DMS79 (cell line): ENCODE measurements around the gene KRT8.
"Not testable (repeated sequence)": the region's sequence is repeated elsewhere in the genome, so short reads cannot be mapped to it uniquely, and the experiment has no call there.

Source experiments
- DNase-seq: peaks from one replicate; lab custom pipeline; 2025; lab: John Stamatoyannopoulos, UW

The KRT8 gene

GRCh38 chr12:52874573-52875435, 30.1 kb downstream of the KRT8 start:
- DNase-seq: no peak

DNA sequence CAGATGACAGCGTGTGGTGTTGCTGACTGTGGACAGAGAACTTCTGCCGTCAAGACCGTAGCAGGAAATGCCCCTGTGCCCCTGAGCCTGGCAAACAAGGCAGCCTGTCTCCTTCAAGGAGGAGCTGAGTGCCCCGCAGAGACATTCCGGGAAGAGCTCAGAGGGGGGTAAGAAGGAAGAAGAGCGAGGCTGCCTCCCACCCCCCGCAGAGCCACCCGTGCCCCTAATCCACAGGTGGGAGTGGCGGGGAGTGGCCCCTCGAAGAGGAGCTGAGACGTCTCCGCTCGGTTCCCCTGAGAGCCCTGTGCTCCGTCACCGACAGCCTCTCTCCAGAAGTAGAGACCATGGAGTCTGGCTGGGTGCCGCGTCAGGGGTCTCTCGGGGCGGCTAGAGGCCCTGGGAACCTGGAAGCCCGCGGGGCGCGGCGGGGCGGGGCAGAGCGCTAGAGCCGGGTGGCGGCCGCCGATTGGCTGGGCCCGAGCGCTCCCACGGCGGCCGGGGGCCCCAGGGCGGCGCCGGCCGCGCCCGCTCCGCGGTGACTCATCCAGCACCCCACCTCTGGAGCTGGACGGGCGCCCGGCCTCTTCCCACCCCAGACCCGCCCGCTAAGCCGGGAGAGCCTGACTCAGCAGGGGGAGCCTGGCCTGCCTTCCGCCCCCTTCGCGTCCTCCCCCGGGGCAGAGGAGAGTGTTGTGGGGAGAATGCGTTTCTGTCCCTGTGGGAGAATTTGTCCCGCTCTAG, 30.9 kb downstream of the KRT8 start:
- peak; percentile 32 for DNase-seq

DNA sequence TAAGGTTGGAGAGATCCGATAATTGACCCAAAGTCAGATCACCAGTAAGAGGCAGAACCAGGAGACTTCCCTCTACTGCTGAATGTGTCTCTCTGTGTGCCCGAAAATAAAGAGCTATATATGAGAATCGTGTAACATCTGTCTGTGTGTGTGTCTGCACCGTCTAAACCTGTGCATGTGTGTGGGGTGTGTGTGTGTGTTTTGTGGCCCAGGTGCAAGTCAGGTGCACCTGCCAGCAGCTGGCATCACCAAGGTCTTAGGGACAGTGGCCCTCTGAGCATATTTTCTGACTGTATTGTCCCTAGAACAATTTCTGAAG, 31.4 kb downstream of the KRT8 start:
- DNase-seq: no peak

DNA sequence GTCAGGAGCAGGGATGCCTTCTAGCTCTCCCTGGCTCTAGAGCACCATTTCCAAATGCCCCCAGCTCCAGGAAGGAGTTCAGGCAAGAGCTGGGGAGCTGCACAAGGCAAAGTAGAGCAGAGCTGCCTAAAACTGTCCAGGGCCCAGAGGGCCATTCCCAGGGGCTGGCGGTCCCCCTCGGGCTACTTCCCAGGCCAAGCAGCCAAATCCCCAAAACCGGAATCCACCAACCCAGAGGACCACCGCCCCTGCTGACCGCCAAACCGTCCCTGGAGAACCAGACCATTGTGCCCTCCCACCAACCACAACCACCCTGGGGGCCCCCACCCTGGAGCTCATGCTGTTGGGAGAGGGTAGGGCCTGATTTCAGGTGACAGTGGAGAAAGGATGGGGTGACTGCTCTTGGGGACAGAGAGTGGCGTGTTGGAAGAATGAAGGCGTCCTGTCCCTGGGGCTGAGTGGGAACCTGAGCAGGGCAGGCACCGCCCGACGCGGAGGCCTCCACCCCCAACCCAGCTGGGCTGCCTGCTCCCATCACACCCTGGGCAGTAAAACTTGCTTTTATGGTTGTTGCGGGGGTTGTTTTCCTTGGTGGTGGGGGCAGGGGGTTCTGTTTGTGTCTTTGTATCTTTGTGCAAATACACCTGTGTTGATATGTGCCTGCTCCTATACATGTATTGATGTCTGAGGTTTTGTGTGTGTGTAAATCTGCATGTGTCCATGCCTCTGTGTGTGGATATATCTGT, 32.1 kb downstream of the KRT8 start:
- no peak for DNase-seq

DNA sequence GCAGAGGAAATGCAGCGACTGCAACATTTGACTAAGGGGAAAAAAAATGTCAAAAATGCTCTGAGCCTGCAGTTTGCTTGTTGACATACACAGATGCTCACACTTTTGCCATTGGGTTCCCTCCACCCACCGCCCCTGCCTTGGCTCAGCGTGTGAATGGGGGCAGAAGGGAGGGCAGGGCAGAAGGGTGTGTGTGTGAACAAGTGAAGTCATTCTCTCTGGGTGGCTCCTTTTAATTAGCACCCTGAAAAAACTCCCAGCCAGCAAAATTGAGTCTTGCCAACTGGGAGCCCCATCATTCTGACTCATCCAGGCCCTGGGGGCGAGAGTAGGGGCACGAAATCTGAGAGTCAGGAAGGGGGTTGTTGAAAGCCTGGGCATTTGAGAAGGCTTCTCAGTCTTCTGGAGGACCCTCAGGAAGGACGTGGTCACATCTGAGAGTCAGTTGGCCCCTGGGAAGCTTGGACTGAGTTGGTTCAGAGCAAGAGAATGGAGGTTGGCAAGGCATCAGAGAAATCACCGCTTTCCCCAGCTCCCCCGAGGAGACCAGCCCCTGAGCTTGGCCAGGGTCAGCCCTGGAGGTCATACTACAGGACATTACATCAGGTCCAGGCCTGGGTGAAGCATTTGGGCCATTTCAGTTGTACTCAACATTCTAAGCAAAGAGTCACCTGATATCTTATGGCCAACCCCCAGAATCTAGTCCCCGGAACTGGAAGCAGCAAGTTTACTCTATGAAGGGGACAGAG, 33.4 kb downstream of the KRT8 start:
- no peak for DNase-seq

DNA sequence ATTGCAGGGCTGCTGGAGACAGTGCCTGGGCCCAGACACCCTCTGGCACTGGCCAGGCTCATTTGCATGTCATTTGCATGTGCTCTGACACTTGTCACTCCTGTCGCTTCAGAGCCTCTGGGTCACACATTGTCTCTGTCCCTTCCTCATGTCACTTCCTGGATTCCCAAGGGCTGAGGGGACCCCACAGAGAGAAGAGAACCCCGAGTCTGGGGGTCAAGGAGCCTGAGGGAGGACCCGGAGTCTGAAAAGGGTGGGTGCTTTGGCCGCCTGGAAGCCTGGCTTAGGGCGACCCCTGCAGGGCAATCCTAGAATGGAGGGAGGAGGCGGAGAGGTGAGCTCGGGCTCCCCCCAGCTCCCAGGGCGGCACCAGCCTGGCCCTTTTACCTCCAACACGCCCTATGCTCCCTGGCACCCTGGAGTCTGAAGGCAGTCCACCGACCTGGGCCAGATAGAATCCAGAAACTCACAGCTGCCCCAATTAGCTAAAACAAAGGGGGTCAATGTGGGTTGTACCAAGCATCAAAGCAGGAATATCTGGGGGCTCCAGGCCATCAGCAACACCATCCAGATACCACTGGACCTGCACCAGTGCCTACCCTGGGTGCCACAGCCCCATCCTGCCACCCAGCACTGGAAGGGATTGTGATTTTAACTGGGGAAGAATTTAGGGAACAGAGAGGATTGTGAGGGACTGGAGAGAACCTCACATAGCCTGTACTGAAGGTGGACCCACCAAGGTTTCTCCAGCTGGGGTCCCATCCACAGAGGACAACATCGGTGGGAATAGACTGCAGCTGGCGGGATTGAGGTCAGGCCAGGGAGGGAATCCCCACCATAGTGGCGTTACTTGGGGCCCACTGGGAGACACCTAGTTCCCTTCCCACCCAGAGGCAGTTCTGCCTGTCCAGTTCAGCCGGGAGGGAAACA, 34.2 kb downstream of the KRT8 start:
- DNase-seq: no peak

- DNase-seq: no peak
Observed at GRCh38 chr12:52867642-52868041, 37.2 kb downstream of the KRT8 start.

DNA sequence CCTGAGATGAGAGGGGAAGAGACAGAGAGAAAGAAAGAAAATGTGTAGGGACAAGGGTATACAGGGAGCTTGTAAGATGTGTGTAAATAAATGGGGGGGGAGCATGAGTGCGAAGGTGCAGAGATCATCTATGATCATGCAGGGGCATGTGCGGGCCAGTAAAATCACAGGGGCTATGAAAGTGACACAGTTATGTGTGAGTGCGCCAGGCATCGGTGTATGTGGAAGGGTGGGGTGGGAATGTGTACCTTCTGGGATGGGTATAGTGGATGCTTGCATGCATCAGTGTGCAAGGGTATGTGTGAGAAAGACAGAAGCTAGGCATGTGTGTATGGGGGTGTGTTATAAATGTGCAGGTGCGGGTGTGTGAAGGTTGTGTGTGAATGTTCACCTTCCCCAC, 37.7 kb downstream of the KRT8 start:
- no peak for DNase-seq

GRCh38 chr12:52865090-52865944, 39.6 kb downstream of the KRT8 start:
- no peak for DNase-seq

DNA sequence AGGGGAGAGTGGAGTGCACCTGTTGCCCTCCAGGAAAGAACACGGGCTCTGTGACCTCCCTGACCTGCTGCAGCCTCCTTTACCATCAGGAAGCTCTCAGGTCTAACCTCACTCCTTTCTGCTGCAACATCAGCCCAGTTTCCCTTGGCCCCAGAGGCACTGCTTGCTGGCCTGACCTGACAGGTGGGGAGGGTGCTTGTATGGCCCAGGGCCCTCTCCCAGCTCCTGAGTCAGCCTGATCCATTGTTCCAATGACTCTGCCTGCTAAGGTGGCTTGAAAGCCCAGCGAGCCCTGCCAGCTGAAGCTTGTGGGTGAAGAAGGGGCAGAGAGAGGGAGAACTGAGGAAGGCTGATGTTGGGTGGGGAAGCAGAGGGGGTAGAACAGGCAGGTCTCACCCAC, 42.9 kb downstream of the KRT8 start:
- no peak for DNase-seq

DNA sequence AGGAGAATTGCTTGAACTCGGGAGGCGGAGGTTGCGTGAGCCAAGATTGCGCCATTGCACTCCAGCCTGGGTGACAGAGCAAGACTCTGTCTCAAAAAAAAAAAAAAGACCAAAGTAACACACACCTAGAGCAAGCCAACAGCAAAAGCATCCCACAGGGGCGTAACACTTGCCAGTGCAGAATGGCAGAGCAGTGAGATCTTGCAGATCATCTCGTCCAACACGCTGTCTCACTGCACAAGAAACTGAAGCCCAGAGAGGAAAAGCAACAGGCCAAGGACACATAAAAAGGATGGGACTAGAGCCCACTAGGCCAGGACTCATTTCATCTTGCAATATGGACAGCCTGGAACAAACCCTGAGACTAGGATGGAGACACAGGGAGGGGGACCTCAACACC, 43.4 kb downstream of the KRT8 start:
- DNase-seq: no peak

DNA sequence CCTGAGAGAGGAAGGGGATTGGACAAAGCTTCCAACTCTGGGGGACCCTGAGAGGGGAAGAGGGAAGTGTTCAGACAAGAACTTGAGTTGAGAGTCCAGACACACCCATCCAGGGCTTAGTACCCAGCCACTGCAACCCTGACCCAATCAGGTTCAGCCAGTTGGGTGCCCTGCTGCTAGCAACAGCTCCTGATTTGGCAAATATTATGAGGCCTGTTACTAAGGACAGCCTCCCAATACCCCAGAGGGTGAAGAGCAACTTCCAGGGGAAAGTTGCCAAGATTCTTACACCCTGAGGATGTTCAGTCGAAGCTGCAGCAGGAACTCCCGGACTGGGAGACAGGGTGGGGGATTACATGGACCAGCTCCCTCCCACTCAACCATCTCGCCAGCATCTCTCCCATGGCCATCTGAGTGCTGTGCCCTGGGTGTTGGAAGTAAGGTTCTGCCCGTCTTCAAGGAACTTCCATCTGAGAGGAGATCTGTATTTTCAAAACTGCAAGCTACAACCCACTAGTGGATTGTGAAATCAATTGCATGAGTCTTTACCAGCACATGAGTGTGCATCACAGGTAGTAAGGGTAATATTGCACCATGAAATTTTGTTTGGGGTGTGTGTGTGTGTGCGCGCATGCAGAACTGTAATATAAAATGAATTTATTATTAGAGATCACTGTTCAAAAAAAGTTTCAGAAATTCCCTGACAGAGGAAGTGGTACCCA, 44.6 kb downstream of the KRT8 start:
- no peak for DNase-seq

DNA sequence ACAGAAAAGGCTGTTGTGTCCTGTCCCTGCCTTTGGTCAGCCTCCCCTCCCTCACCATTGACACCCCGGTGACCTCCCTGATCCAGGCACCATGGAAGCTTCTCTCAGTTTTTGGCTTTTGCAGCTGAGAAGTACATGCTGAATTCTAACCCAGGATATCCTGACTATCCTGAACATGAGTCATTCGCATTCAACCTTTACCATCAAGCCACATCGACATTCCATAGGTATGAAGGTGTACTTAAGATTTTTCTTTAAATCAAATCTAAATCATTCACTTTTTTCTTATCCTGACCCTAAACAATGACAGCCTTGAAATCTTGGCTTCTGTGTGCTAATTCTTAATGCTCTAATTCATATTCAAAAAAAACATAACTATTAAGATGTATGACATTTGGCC, 47.4 kb downstream of the KRT8 start:
- no peak for DNase-seq

DNA sequence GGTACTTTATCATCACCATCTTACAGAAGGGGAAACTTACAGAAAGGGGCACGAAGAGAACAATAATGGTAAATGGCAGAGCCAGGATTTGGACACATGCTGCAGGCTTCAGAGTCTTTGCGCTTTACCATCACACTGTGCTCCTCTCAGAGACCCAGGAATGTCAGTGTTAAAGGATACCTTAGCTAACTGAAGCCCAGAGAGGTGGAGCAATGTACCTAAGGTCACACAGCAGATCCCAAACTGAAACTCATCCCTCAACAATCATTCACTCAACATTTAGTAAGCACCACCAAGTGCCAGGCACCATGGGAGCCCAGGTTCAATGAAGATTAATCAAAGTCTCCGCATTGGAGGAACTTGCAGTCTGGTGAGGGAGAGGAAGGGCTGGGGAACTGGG, 48.1 kb downstream of the KRT8 start:
- DNase-seq: no peak

DNA sequence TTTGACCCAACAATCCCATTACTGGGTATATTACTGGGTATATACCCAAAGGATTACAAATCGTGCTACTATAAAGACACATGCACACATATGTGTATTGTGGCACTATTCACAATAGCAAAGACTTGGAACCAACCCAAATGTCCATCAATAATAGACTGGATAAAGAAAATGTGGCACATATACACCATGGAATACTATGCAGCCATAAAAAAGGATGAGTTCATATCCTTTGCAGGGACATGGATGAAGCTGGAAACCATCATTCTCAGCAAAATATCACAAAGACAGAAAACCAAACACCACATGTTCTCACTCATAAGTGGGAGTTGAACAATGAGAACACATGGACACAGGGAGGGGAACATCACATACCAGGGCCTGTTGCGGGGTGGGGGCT, 48.8 kb downstream of the KRT8 start:
- DNase-seq: not testable (repeated sequence)

- DNase-seq: no peak
Observed at GRCh38 chr12:52851787-52852186, 53.1 kb downstream of the KRT8 start.

DNA sequence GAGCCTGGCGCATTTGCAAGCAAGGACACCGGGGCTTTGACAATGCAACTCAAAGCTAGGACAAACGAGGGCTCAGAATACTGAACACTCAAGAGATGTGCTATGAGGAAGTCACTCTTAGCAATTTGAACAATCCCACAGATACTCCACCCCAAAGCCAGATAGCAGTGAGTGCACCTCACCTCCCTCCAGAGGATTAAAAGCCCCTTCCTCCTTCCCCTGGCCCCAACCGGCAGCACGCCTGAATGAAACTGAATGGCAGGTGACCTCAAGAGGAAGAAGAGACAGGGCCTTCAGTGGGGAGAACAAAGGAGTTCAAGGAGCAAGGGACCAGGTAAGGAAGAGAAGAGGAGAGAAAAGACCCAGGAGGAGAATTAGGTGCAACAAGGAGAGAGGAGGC, 54.2 kb downstream of the KRT8 start:
- no peak for DNase-seq

DNA sequence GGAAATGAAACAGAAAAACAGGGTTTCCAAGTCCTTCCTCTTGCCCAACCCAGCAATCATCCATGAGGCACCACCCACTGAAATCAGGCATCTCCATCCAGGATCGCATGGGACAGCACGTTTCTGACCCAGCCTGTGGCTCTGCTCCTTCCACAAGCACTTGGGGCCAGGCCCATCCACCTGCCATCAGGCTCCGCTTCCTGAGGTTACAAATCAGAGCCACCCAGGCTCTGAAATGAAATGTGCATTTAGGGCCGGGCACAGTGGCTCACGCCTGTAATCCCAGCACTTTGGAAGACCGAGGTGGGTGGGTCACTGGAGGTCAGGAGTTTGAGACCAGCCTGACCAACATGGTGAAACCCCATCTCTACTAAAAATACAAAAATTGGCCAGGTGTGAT, 55.4 kb downstream of the KRT8 start:
- no peak for DNase-seq

DNA sequence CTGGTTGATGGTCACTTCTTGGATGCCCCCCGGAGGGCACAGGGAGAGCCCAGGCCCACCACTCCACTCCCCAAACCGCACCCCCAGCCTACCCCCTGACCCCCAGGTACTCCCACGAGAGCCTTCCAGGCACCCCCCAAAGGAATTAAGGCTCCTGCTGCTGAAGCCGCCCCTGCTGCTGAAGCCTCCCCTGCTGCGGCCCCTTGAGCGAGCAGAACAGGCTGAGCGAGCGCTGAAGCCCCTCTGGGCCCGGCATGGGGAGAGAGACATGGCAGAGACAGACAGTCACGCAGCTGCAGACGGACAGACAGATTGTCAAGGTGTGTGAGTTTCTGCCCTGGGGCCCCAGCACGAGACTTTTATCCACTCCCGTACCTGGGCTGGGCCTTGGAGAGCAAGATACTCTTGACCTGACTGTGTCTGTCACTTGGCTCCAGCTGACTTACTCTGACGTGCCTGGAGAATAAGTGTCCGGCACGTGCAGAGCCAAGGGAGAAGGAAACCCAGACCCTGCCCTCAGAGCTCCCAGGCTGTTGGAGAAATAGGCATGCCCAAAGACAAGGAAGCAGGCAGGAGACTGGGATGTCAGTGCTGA, 56.1 kb downstream of the KRT8 start, which contains the start of gene KRT78:
KRT78 (minus strand) TSS at position 334 of the 595 bp plus-strand sequence; CDS start at position 270, 64 bp downstream.
- DNase-seq: no peak
